ENCODE data around the gene WWOX.

DNA sequence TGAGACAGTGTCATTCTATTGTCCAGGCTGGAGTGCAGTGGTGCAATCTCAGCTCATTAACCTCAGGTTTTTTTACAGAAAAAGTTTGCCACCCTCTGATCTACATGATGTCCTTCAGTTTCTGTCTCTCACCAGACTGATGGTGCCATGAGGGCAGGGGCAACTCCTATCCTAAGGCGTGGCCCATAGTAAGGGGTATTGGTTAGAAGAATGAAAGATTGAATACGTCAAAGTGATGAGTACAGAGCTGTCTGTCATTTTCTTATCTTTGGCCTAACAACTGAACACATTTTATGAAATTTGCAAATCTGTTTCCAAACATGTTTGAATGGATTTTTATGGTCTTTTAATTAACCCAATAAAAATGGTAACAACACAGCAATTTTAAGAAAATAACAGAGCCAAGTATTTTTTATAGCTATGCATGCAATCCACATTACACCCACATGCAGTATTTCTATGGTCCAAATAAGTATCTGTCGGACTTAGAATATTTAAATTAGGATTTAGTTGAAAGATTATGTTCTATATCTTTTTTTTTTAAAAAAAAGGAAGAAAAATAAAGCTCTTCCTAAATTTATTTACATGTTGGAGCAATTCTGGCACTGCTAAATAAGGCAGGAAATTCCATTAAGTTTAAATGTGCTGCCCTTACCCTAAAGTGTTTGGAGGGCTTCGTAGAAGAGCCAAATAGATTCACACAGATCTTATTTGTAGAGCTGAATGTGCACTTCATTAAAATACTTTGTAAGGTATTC lies 192.8 kb downstream of the WWOX start:
- TF ChIP-seq, protein P1, sequence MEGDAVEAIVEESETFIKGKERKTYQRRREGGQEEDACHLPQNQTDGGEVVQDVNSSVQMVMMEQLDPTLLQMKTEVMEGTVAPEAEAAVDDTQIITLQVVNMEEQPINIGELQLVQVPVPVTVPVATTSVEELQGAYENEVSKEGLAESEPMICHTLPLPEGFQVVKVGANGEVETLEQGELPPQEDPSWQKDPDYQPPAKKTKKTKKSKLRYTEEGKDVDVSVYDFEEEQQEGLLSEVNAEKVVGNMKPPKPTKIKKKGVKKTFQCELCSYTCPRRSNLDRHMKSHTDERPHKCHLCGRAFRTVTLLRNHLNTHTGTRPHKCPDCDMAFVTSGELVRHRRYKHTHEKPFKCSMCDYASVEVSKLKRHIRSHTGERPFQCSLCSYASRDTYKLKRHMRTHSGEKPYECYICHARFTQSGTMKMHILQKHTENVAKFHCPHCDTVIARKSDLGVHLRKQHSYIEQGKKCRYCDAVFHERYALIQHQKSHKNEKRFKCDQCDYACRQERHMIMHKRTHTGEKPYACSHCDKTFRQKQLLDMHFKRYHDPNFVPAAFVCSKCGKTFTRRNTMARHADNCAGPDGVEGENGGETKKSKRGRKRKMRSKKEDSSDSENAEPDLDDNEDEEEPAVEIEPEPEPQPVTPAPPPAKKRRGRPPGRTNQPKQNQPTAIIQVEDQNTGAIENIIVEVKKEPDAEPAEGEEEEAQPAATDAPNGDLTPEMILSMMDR (IDR thresholded peaks at IDR 0.05): no peak
- TF ChIP-seq POLR2AphosphoS5 (IDR thresholded peaks at IDR 0.05): no peak
